Activated gamma-delta T cell treated with anti-CD3 and anti-CD28 coated beads, Interleukin-2, amount 50 U/mL, for 16 hours (primary cell): ENCODE results near the gene RAB3GAP1.
"Not testable (repeated sequence)": the region's sequence is repeated elsewhere in the genome, so short reads cannot be mapped to it uniquely, and the experiment has no call there.

Source experiments
- DNase-seq: peaks from one replicate; pipeline ENCODE4 v3.0.0-alpha.2; 2020; ENCODE audit warnings: low read depth

RAB3GAP1 gene

DNA sequence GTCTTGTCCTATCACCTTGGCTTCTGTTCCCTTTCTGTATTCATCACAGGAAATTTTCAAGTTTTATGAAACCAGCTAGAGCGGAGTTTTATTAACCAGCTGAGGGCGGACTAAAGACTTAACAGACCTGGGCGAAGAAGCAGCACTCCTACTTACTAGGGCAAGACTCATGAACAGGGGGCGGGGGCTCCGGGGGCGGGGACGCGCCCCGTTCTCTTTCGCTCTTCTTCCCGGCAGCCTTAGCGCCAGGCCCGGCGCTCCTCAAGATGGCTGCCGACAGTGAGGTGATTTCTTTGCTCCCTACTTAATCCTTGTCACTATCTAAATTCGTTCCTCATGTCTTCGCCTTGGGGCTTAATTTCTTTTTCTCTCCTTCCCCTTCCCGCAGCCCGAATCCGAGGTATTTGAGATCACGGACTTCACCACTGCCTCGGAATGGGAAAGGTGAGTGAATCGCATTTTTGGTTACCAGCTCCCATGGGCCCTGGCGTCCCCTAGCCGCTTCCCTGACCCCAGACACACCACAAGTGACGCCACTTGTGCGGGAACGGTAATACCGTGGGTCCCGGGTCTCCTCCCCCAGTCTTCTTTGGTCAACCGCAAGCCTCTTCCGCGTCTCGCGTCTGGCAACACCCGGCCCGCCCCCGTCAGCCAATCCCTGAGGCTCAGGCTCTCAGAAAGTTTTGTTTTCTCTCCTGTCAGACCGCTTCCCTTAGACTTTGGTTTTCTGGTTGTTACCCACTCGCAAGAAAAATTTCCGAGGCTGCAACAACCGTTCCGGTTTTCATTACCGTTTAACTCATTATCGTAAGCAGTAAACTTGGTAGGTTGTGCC is at the start of gene RAB3GAP1:
Gene RAB3GAP1, plus strand, starts transcription at position 251 of the 835 bp plus-strand sequence. Its CDS starts 16 bp downstream, at position 267.
- DNase-seq, result peak; percentile 84

DNA sequence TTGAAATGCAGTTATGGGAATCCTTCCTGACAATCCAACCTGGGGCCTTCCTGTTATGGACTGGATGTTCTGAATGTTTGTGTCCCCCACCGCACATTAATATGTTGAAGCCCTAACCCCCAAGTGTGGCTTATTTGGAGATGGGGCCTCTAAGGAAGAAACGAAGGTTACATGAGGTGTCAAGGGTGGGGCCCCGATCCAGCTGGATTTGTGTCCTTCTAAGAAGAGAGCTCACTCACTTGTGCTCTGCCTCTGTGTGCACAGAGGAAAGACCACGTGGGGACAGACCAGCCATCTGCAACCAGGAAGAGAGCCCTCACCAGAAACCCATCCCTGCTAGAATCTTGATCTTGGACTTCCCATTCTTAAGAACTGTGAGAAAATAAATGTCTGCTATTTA is 49.3 kb upstream of the RAB3GAP1 start:
- DNase-seq, result no peak

- peak; percentile 44 for DNase-seq
Measured at GRCh38 chr2:135004005-135004746, 47.9 kb upstream of the RAB3GAP1 start.

- no peak for DNase-seq
Measured at GRCh38 chr2:135005753-135006152, 46.3 kb upstream of the RAB3GAP1 start.

DNA sequence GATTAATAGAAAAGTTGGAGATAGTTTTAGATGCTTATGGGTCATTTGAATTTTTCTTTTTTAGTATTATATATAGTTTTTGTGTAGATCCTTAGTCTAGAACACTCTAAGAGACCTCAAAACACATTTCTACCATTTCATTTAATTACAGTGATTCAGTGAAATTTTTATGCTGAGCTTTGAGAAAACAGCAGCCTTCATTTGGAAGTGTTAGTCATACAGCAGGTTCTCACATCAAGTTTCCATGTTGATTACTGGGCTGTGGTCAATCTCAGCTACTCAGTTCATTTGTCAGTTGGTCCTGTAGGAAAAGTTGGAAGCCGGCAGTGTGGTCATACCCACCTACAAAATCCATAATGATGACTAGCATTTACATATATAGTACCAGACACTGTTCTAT is 42.8 kb upstream of the RAB3GAP1 start:
- DNase-seq, result no peak

DNA sequence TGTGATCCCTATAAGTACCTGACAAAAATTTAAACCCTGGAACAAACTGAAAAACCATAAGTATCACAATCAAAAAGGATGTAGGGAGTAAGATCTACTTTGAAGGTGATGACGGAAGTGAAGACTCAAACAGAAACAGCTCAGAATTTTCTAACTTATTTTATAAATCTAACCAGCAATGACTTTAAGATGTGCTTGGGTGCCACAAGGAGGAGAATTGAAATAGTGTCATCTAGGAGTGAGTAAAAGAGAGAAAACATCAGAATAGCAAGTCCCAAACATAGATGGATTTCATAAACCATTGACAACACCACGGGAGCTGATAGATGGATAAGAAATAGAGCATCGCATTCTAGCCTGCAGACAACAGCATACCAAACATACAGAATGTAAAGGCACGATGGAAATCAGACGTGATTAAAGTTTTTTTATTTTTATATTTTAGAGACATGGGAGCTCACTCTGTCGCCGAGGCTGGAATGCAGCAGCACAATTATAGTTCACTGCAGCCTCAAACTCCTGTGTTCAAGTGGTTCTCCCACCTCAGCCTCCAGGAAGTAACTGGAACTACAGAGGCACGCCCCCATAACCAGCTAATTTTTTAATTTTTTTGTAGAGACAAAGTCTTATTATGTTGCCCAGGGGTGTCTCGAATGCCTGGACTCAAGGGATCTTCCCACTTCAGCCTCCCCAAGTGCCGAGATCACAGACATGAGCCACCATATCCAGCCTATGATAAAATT is 41.7 kb upstream of the RAB3GAP1 start:
- no peak for DNase-seq

DNA sequence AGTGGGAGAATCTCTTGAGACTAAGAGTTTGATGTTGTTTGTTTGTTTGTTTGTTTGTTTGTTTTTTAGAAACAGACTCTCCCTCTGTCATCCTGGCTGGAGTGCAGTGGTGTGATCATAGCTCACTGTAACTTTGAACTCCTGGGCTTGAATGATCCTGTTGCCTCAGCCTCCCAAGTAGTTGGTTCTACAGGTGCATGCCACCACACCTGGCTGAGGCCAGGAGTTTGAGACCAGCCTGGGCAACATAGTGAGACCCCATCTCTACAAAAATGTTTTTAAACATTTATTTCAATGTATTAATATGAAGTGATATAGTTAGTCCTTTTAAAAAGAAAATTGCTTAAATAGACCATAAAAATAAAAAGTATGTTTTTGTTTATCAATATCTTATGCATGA is 40.5 kb upstream of the RAB3GAP1 start:
- no peak for DNase-seq

GRCh38 chr2:135021618-135022017 is 30.5 kb upstream of the RAB3GAP1 start:
- no peak for DNase-seq

GRCh38 chr2:135022952-135023880 is 28.9 kb upstream of the RAB3GAP1 start:
- DNase-seq, result no peak

DNA sequence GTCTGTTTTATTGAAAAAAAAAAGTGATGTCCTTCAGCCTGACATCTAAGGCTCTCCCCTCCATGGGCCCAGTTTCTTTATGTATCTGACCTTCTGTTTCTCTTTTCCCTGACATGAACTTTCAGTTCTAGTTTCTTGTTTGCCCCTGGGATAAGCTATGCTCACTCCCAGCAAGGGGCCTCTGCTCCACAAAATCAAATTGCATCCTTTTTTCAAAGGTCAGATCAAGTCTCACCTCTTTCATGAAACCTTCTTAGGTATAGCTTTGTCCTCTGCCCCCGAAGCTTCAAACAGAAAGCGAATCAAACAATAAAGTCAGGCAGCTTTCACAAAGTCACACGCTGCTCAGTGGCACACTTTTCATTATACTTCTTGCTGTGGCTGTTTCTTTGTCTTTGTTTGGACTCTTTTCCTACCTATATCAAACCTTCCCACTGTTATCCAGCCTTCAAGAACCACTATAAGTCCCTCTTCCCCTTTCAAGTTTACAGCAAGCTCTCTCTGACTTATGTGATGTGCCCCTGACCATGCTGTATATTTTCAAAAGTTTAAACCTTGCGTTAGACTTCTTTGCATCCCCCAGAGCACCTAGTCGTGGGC is 28.1 kb upstream of the RAB3GAP1 start:
- DNase-seq, result no peak

- DNase-seq, result no peak
Measured at GRCh38 chr2:135029481-135030134, 22.5 kb upstream of the RAB3GAP1 start.

DNA sequence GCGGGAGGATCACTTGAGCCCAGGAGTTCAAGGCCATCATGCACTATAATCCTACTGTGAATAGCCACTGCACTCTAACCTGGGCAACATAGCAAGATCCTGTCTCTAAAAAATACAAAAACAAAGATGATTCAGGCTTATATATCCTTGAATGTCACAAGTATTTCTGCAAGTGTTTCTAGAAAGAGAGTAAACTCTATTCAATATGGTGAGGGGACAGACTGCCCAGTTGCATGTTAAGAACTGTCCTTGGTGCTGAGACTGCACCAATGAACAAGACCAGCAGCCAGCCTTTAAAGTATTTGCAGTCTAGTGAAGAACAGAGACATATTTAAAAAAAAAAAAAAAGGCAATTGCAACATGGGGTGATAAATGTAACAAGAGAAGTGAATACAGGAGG is 21.3 kb upstream of the RAB3GAP1 start:
- no peak for DNase-seq

GRCh38 chr2:135033216-135033615 is 18.9 kb upstream of the RAB3GAP1 start:
- not testable (repeated sequence) for DNase-seq

- DNase-seq, result no peak
Measured at GRCh38 chr2:135037831-135038230, 14.3 kb upstream of the RAB3GAP1 start.

DNA sequence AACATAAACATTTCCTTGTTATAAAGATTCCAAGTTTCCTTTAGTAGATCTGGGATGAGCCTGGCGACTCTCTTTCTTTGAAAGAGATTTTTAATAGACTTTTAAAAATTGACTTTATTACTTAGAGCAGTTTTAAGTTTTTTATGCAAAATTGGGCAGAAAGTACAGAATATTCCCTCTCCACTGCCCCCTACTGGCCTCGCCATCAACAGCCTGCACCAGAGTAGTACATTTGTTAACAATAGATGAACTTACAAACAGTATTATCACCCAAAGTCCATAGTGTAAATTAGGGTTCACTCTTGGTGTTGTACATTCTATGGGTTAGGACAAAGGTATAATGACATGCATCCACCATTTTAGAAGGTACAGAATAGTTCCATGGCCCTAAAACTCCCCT is 8.7 kb upstream of the RAB3GAP1 start:
- DNase-seq, result no peak

DNA sequence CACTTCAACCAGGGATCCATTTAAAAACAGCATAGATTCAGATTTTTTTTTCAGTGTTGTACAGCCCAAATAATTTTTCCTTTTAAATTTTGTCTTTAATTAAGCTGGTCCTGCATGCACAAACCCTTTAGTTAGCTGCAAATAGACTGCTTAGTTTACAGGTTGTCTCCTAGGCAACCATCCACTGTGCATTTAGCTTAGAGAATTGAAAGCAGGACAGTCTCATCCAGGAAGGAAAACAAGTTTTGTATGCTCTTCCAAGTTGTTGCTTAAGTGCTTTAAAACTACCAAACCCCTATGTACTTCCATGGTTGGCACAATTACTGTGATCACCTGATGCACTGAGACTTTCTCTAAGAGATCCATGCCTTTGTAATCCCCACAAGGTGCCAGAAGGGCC is 4.8 kb upstream of the RAB3GAP1 start, which contains the start of gene MAP3K19:
Gene MAP3K19, minus strand, starts transcription at position 148 of the 400 bp plus-strand sequence. CDS start 22,800 bp downstream, outside the sequence.
- DNase-seq, result no peak

GRCh38 chr2:135048122-135048521 is 4.0 kb upstream of the RAB3GAP1 start:
- DNase-seq, result no peak

DNA sequence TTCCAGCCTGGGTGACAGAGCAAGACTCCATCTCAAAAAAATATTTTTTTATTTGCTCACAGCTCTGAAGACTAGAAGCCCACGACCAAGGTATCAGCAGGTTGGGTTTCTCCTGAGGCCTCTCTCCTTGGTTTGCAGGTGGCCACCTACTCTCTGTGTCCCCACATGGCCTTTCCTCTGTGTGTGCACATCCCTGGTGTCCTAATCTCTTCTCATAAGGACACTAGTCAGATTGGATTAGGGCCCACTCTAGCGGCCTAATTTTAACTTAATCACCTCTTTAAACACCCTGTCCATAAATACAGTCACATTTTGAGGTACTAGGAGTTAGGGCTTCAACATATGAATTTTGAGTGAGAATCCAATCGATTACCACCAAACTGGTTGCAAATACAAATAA is 2.0 kb upstream of the RAB3GAP1 start:
- no peak for DNase-seq

- no peak for DNase-seq
Measured at GRCh38 chr2:135050684-135051083, 1.4 kb upstream of the RAB3GAP1 start.

GRCh38 chr2:135052997-135053474 is 944 bp downstream of the RAB3GAP1 start:
- no peak for DNase-seq
